Measurements from ENCODE around the gene LRRC56. TPM values are rescaled to one million over a fixed set of nuclear protein-coding genes. Genes with fewer than 3 reads are reported as not detected.

Gene LRRC56
- total and polyA plus RNA-seq, 2 donors (not counting 1 experiment from before 2014, with no cell fraction given) = 11.8 to 15.8 TPM

GRCh38 chr11:548700-549603 lies 11.6 kb downstream of the LRRC56 start:
- WGBS (ENCODE audit: insufficient coverage) = 80% methylated on average over 32 of the region's 32 CpGs
- peak; percentile 62 for ATAC-seq (ENCODE audit: low read depth)
- ChIA-PET CTCF (no interaction called here), POLR2A (no interaction called here)
- no peaks in the 10 kb centered on the region for H3K27me3 Mint-ChIP-seq
- peaks cover 0 to 9% of the 10 kb centered on the region in 2 donors for H3K4me1 ChIP-seq (ENCODE audit: control insufficient read depth in 2 of 2, insufficient read depth in 2 of 2, low read length in 2 of 2)
- no peaks in the 10 kb centered on the region for H3K79me2 ChIP-seq (ENCODE audit: control insufficient read depth, insufficient read depth, low read length)
- no peak overlapping the region for H3K4me3 ChIP-seq (ENCODE audit: control extremely low read depth in 1 of 5, extremely low read depth in 1 of 5, insufficient read depth in 1 of 5, low read depth in 2 of 5, low read length in 4 of 5)
- H3K4me3 Mint-ChIP-seq = no peak overlapping the region
- intact Hi-C loops (cut with micrococcal nuclease) = no loop called here
- no peak overlapping the region for H3K27ac ChIP-seq (ENCODE audit: low read length in 2 of 2)
- TF ChIP-seq CTCF (IDR thresholded peaks at IDR 0.05) (no peak), EZH2 (IDR thresholded peaks at IDR 0.05; ENCODE audit: borderline replicate concordance, insufficient read depth, low read depth, low read length, poor library complexity, severe bottlenecking) (no peak)
- H3K36me3 ChIP-seq (replicated peaks in 1 of 2; ENCODE audit: control extremely low read depth in 1 of 2, control insufficient read depth in 1 of 2, extremely low read depth in 1 of 2, insufficient read depth in 2 of 2, low read length in 1 of 2) = peaks cover 0 to 7% of the 10 kb centered on the region in 2 experiments
- H3K4me2 ChIP-seq (replicated peaks; ENCODE audit: low read depth, low read length, poor library complexity, severe bottlenecking) = no peak overlapping the region
- H3K4me1 Mint-ChIP-seq = peaks cover 5% of the 10 kb centered on the region
- no peak overlapping the region for H2AFZ ChIP-seq (ENCODE audit: insufficient read depth, low read depth, low read length, poor library complexity, severe bottlenecking)
- no peak overlapping the region for H3K27ac Mint-ChIP-seq
- H4K20me1 ChIP-seq (ENCODE audit: control insufficient read depth, insufficient read depth, low read length, poor library complexity, severe bottlenecking) = peaks cover 4% of the 10 kb centered on the region
- H3K9me3 ChIP-seq (ENCODE audit: control extremely low read depth in 1 of 3, control insufficient read depth in 2 of 3, insufficient read depth in 1 of 3, low read length in 2 of 3) = no peaks in the 10 kb centered on the region
- DNase-seq = no peak
- H3K9ac ChIP-seq (ENCODE audit: low read length) = no peak overlapping the region
- H3K27me3 ChIP-seq (replicated peaks in 1 of 4; ENCODE audit: control extremely low read depth in 1 of 4, control insufficient read depth in 3 of 4, insufficient read depth in 4 of 4, low read length in 3 of 4) = peaks cover 0 to 4% (median 2%) of the 10 kb centered on the region in 4 experiments
- H3K9me3 Mint-ChIP-seq (ENCODE audit: insufficient read depth) = no peaks in the 10 kb centered on the region

Measured in B cell (primary cell).